ENCODE data around the gene NFATC3.
"Not testable (repeated sequence)": the region's sequence is repeated elsewhere in the genome, so short reads cannot be mapped to it uniquely, and the experiment has no call there.

NFATC3 gene

GRCh38 chr16:68126395-68126794 lies 41.2 kb downstream of the NFATC3 start:
- no peak for DNase-seq

- no peak for DNase-seq
Observed at GRCh38 chr16:68128577-68129305, 43.6 kb downstream of the NFATC3 start.

- no peak for DNase-seq
Observed at GRCh38 chr16:68130520-68130919, 45.4 kb downstream of the NFATC3 start.

GRCh38 chr16:68131813-68132706 lies 46.9 kb downstream of the NFATC3 start:
- DNase-seq: no peak

GRCh38 chr16:68133000-68133399 lies 47.8 kb downstream of the NFATC3 start:
- not testable (repeated sequence) for DNase-seq

GRCh38 chr16:68134644-68135043 lies 49.5 kb downstream of the NFATC3 start:
- no peak for DNase-seq

GRCh38 chr16:68136515-68136914 lies 51.3 kb downstream of the NFATC3 start:
- DNase-seq: no peak

- DNase-seq: no peak
Observed at GRCh38 chr16:68144008-68144407, 58.8 kb downstream of the NFATC3 start.

GRCh38 chr16:68146585-68146984 lies 61.4 kb downstream of the NFATC3 start:
- no peak for DNase-seq

- no peak for DNase-seq
Observed at GRCh38 chr16:68147444-68147843, 62.3 kb downstream of the NFATC3 start.

GRCh38 chr16:68149596-68149995 lies 64.4 kb downstream of the NFATC3 start:
- DNase-seq: no peak

GRCh38 chr16:68155425-68155824 lies 70.3 kb downstream of the NFATC3 start:
- DNase-seq: no peak

GRCh38 chr16:68162413-68162812 lies 77.2 kb downstream of the NFATC3 start:
- no peak for DNase-seq

GRCh38 chr16:68163275-68163674 lies 78.1 kb downstream of the NFATC3 start:
- DNase-seq: not testable (repeated sequence)

- no peak for DNase-seq
Observed at GRCh38 chr16:68166264-68166663, 81.1 kb downstream of the NFATC3 start.

GRCh38 chr16:68179196-68179795 lies 94.1 kb downstream of the NFATC3 start:
- DNase-seq: no peak

- no peak for DNase-seq
Observed at GRCh38 chr16:68179855-68180254, 94.7 kb downstream of the NFATC3 start.

GRCh38 chr16:68183046-68183445 lies 97.9 kb downstream of the NFATC3 start:
- no peak for DNase-seq

GRCh38 chr16:68186877-68187276 lies 101.7 kb downstream of the NFATC3 start:
- DNase-seq: no peak

- DNase-seq: no peak
Observed at GRCh38 chr16:68187505-68187904, 102.3 kb downstream of the NFATC3 start.

- DNase-seq: no peak
Observed at GRCh38 chr16:68188170-68188569, 103.0 kb downstream of the NFATC3 start.

GRCh38 chr16:68190081-68190480 lies 104.9 kb downstream of the NFATC3 start:
- DNase-seq: no peak

GRCh38 chr16:68190736-68191510 lies 105.8 kb downstream of the NFATC3 start:
- DNase-seq: no peak
